Fibroblast of villous mesenchyme (primary cell): Measurements from ENCODE around the gene PTF1A. TPM values are rescaled to one million over a fixed set of nuclear protein-coding genes. Genes with fewer than 3 reads are reported as not detected.
"Not testable (repeated sequence)": the region's sequence is repeated elsewhere in the genome, so short reads cannot be mapped to it uniquely, and the experiment has no call there.

Experiments used
- DNase-seq: peaks from one replicate; pipeline ENCODE4 v3.0.0-alpha.2; 2010; ENCODE audit warnings: low read depth
- H3K4me3 ChIP-seq: 2 replicates; pipeline ENCODE4 v1.5.1; 2011; ENCODE audit warnings: low read depth, mild to moderate bottlenecking, low read length
- total RNA-seq: library from RNA; depleted of rRNA; stranded (reverse); fragments of >200 nt; gene quantifications from 2 replicates; pipeline ENCODE4 v1.2.3, GENCODE V29; 2012
- TF ChIP-seq, protein P1 (sequence below): IDR thresholded peaks from 2 replicates; pipeline ENCODE4 v1.5.1; 2012; ENCODE audit warnings: low read depth, mild to moderate bottlenecking, low read length; ENCODE audit not compliant: insufficient read depth

The PTF1A gene
- total RNA-seq, 1 donor, result not detected

DNA sequence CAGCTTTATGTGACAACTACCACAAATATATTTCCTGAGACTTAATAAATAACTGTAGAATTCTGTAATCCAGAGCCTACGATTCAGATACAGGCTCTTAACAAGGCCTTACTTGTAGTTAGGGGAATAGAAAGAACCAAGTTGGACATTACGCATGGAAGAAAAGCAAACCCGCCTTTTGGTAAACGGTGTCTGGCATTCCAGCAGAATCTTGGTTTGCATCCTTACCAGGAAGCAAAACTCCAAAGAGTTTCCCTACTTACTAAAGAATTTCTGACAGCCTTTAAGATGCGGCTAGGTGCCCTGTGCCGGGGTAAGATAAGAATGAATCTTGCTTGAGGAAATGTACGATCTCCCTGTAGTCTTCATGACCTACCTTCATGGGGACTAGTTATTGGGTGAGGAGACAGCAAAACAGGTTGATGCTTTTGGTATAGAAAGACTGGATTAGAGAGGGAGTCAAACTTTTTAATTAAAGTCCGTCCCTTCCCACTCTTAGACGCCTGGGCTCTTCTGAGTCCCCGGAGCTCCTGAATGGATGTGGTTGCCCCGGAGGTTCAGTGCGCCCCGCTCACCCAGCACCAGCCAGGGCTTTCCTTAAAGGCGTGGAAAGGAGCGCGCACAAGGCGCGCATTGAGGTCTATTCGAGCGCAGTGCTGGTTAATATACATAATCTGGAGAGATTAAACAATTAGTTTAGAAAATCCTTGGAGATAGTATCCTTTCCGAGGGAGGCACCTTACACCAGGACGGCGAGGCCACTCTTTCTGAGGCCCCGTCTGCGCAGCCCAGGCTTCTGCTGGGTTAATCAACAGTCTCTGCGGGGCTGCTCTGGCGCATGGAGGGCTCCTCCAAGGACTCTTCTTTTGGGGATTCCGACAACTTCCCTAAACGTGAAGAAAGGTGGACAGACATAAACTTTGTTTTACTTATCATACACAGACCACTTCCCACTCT lies 11.5 kb downstream of the PTF1A start:
- DNase-seq, result no peak
- TF ChIP-seq, protein P1, sequence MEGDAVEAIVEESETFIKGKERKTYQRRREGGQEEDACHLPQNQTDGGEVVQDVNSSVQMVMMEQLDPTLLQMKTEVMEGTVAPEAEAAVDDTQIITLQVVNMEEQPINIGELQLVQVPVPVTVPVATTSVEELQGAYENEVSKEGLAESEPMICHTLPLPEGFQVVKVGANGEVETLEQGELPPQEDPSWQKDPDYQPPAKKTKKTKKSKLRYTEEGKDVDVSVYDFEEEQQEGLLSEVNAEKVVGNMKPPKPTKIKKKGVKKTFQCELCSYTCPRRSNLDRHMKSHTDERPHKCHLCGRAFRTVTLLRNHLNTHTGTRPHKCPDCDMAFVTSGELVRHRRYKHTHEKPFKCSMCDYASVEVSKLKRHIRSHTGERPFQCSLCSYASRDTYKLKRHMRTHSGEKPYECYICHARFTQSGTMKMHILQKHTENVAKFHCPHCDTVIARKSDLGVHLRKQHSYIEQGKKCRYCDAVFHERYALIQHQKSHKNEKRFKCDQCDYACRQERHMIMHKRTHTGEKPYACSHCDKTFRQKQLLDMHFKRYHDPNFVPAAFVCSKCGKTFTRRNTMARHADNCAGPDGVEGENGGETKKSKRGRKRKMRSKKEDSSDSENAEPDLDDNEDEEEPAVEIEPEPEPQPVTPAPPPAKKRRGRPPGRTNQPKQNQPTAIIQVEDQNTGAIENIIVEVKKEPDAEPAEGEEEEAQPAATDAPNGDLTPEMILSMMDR, result no peak
- no peak overlapping the region for H3K4me3 ChIP-seq

DNA sequence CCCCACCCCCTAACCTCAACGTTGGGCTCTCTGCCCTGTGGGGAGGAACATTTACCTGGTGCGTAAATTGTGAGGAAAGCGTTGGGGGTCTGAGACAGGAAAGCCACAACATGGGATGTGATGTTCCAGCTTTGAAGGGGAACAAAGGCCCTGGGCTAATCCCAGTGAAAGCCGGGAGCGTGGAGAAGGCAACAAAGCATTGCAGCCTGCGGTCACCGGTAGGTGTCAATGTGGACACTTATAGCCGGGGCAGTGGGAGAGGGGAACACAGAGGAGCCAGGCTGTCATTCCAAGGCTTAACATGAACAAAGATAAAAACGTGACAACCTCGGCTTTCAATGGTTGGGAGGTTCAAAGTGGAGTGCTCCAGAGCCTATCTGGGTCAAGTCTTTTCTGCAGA lies 12.7 kb downstream of the PTF1A start:
- TF ChIP-seq, protein P1, result no peak
- no peak for DNase-seq

DNA sequence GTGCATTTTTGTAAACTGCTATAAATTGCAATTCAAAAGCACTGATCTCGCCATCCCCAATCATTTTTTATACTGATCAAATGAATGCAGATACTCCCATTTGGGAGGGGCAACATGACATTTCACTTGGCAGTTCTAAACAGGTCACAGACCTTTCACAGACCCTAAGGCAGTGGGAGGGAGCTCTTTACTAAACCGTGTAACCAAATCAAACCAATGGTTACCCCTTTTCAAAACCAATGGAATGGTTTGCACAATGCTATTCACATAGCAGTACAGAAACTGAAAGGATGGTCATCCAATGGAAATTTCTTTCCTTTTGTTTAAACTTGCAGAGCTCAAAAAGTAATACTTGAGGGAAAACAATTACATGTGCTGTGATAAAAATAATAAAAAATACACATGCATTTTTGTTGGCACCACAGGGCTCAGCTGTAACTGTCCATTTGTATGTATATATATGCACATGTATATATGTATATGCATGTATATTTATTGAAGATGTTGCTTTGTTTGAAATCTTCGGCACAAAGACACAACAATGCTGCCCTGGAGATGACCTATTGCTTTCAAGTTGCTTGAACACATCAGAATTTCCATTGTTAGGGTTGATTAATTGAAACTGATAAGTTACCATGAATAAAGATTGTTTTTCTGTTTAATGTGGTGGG lies 14.0 kb downstream of the PTF1A start:
- H3K4me3 ChIP-seq, result no peak overlapping the region
- TF ChIP-seq, protein P1, result no peak
- no peak for DNase-seq

More for the DNA sequence above, 12.7 kb downstream of the PTF1A start:
- H3K4me3 ChIP-seq, result no peak overlapping the region

DNA sequence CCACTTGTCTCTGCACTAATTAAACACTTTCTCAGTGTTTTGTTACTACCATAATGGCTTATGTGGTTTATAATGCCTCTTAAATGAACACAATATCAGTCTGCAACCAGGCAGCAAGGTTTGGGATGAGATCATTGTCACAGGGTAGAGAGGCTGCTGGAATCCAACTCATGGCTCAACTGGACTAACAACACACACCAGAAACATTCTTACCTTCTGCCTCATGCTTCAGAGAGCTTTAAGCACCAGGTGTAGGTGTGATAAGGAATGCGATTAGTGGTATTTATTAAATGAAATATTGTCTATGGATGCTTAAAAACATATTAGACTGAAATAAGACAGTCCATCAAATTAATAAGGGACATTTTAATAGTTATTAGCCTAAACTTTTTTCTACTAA lies 25.4 kb downstream of the PTF1A start:
- no peak overlapping the region for H3K4me3 ChIP-seq
- TF ChIP-seq, protein P1, result no peak
- no peak for DNase-seq

DNA sequence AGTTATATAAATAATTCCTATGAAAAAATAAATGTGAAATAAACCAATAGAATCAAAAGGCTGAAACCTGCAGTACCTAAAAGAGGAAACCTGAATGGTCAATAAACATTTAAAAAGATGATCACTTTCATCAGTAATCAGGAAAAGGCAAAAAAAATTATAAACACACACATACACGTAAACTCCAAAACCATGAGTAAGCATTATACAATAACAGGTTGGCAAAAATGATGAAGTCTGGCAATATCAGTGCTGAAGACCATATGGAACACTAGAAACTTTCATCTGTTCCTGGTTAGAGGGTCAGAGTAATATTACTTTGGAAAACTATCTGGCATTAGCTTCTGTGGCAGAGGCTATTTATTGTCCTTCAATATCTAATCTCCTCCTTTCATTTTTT lies 38.5 kb downstream of the PTF1A start:
- no peak overlapping the region for H3K4me3 ChIP-seq
- no peak for DNase-seq
- TF ChIP-seq, protein P1, result no peak

DNA sequence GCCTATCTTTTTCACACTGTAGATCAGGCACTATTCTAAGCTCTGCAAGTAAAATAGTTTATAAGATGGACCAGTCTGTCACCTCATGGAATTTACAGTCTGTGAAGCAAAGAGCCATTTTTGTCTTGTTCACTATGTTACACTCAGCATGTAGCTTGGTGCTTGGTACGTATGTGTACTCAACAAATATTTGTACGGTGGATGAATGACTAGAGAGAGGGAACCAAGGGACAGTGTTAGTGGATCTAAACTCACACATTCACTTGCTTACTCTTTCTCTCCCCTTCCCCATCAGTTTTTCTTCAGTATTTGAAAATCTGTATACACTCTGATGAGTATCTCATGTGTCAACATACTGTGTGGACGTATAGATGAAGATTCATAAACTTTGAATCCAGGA lies 45.9 kb downstream of the PTF1A start:
- no peak for DNase-seq
- H3K4me3 ChIP-seq, result no peak overlapping the region
- TF ChIP-seq, protein P1, result no peak

DNA sequence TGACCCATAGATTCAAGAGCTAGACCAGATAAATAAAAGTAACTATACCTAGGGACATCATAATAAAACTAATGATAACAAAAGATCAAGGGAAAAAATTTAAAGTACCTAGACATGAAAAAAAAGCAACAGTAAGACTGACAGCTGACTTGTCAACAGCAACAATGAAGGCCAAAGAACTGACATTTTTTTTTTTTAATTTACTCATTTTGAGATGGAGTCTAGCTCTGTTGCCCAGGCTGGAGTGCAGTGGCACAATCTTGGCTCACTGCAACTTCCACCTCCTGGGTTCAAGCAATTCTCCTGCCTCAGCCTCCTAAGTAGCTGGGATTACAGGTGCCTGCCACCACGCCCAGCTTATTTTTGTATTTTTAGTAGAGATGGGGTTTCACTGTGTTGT lies 49.7 kb downstream of the PTF1A start:
- H3K4me3 ChIP-seq, DNase-seq: not testable (repeated sequence)
